Colonic mucosa (tissue), 4 donors: ENCODE results near the gene ADIPOR2. TPM values are rescaled to one million over a fixed set of nuclear protein-coding genes. Genes with fewer than 3 reads are reported as not detected.
"Not testable (repeated sequence)": the region's sequence is repeated elsewhere in the genome, so short reads cannot be mapped to it uniquely, and the experiment has no call there.

ENCODE experiments used
- DNase-seq: peaks from one replicate; pipeline ENCODE4 v3.0.0-alpha.2; 2020
- H3K27ac ChIP-seq: fragments of 200-600 bp; one replicate; pipeline ENCODE4 v1.8.0; 2021
- H3K27me3 ChIP-seq: fragments of 200-600 bp; one replicate; pipeline ENCODE4 v1.8.0; 2021
- H3K36me3 ChIP-seq: fragments of 200-600 bp; one replicate; pipeline ENCODE4 v1.8.0; 2021
- H3K4me1 ChIP-seq: fragments of 200-600 bp; one replicate; pipeline ENCODE4 v1.8.0; 2021; ENCODE audit warnings: mild to moderate bottlenecking
- H3K4me3 ChIP-seq: fragments of 200-600 bp; one replicate; pipeline ENCODE4 v1.8.0; 2021
- H3K9ac ChIP-seq, 2 donors: one replicate each; pipeline ENCODE4 v1.7.0; 2013; ENCODE audit warnings: control low read depth in 2 of 2, low read depth in 2 of 2, low read length in 2 of 2
- H3K9me3 ChIP-seq: fragments of 200-600 bp; one replicate; pipeline ENCODE4 v1.8.0; 2021
- CTCF ChIP-seq: fragments of 200-600 bp; IDR thresholded peaks from one replicate; pipeline ENCODE4 v1.8.0; 2022; ENCODE audit warnings: antibody characterized with exemption, mild to moderate bottlenecking
- intact Hi-C: fragments of 100-400 bp; cut with DNase I; formaldehyde crosslinking; loops from one replicate; pipeline ENCODE4 v1.14.1; 2022
- total RNA-seq, 2 donors: library from RNA; stranded (reverse); fragmentation: NEBNext Ultra II Directional in 1 of 2; extraction: Animal tissue kit (Norgen Biotek cat#: 25700) in 1 of 2; gene quantifications; one replicate each; pipeline ENCODE4 v1.2.1, GENCODE V29; 2021
- donor health status: healthy.
- donor health status: DM: no; HTN: no; CAD: no.
- donor health status: DM: no; HTN: no; CAD: no.

Gene ADIPOR2
- total RNA-seq, 2 donors from 2014 or later, result 68.3 to 138 TPM

- Histone ChIP-seq H3K4me3 (no peak overlapping the region), H3K36me3 (no peaks in the 10 kb centered on the region), H3K9ac (no peak overlapping the region), H3K27me3 (no peaks in the 10 kb centered on the region), H3K4me1 (no peaks in the 10 kb centered on the region), H3K27ac (peak overlapping the region; percentile 62), H3K9me3 (no peaks in the 10 kb centered on the region)
- TF ChIP-seq CTCF, result no peak
- intact Hi-C loops, result no loop called here
- DNase-seq, result no peak
Measured at GRCh38 chr12:1681493-1681807, 9.4 kb upstream of the ADIPOR2 start.

- intact Hi-C loops, result no loop called here
- Histone ChIP-seq H3K4me3 (no peak overlapping the region), H3K9ac (no peak overlapping the region), H3K27me3 (no peaks in the 10 kb centered on the region), H3K4me1 (no peaks in the 10 kb centered on the region), H3K36me3 (no peaks in the 10 kb centered on the region), H3K9me3 (no peaks in the 10 kb centered on the region), H3K27ac (no peak overlapping the region)
- no peak for DNase-seq
- TF ChIP-seq CTCF, result no peak
Measured at GRCh38 chr12:1688086-1688710, 2.7 kb upstream of the ADIPOR2 start.

DNA sequence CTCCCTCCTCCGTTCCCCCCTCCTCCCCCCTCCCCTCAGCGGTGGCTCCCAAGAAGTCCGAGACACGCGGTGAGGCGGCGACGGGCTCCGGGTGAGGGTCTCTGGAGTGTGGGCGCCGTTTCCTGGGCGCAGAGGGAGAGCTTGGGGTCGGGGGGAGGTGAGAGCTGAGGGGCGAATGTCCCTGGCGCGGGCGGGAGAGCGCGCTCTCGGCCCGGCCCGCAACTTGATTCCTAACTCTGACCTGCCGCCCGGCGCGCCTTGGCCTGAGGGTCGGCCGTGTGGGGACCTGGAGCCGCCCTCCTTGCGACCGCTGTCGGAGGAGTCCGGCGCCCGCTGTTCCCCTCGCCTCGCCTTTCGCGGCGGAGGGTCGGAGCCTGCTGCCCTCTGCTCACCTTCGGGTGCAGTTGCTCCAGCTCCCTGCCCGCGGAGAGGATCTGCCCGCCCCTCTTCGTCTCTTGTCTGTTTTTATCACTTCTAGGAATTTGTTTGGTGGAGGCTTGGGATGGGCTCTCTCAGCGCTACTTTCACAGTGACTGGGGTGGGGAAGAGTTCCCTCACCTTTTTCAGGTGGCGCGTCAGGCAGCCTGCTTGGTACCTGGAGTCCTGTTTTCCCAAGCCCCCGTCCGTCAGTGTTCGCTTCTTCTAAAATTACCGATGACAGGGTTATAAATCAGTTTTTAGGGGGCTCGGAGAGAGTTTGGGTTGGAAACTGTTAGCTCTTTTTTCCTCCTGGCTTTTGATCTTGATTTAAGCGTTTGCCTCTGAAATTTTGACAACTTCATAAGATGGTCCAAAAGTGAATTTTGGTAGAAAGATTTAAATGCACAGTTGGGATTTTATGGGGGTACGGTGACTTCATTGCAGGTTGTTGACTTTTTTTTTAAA is 495 bp downstream of the ADIPOR2 start:
- H3K27me3 ChIP-seq, result no peaks in the 10 kb centered on the region
- no peaks in the 10 kb centered on the region for H3K9me3 ChIP-seq
- peak overlapping the region; percentile 76 for H3K4me3 ChIP-seq
- intact Hi-C loops, result no loop called here
- DNase-seq, result peak; percentile 52
- peak overlapping the region; percentile 96 for H3K27ac ChIP-seq
- TF ChIP-seq CTCF, result no peak
- no peaks in the 10 kb centered on the region for H3K4me1 ChIP-seq
- no peaks in the 10 kb centered on the region for H3K36me3 ChIP-seq
- H3K9ac ChIP-seq, result peak overlapping the region; percentile 92 to 98

GRCh38 chr12:1692226-1692625 is 1.4 kb downstream of the ADIPOR2 start:
- Histone ChIP-seq H3K9me3 (no peaks in the 10 kb centered on the region), H3K27ac (no peak overlapping the region), H3K4me3 (peak overlapping the region; percentile 76), H3K36me3 (no peaks in the 10 kb centered on the region), H3K4me1 (no peaks in the 10 kb centered on the region), H3K9ac (no peak overlapping the region), H3K27me3 (no peaks in the 10 kb centered on the region)
- intact Hi-C loops, result no loop called here
- no peak for DNase-seq
- TF ChIP-seq CTCF, result no peak

GRCh38 chr12:1692895-1693610 is 2.2 kb downstream of the ADIPOR2 start:
- no peaks in the 10 kb centered on the region for H3K27me3 ChIP-seq
- H3K4me1 ChIP-seq, result no peaks in the 10 kb centered on the region
- intact Hi-C loops, result no loop called here
- H3K4me3 ChIP-seq, result no peak overlapping the region
- H3K9ac ChIP-seq, result no peak overlapping the region
- no peak for TF ChIP-seq CTCF
- no peak for DNase-seq
- no peaks in the 10 kb centered on the region for H3K36me3 ChIP-seq
- H3K27ac ChIP-seq, result no peak overlapping the region
- no peaks in the 10 kb centered on the region for H3K9me3 ChIP-seq

DNA sequence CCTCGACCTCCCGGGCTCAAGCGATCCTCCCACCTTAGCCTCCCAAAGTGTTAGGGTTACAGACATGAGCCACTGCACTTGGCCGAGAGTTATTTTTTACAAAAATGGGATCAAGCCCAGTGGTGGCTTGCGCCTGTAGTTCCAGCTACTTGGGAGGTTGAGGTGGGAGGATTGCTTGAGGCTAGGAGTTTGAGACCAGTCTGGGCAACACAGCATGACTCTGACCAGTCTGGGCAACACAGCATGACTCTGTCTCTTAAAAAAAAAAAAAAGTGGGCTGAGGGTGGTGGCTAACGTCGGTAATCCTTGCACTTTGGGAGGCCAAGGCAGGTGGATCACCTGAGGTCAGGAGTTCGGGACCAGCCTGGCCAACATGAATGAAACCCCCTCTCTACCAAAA is 4.2 kb downstream of the ADIPOR2 start:
- H3K27ac ChIP-seq, H3K9me3 ChIP-seq, H3K27me3 ChIP-seq, H3K4me1 ChIP-seq, DNase-seq, H3K9ac ChIP-seq, H3K4me3 ChIP-seq, intact Hi-C loops, H3K36me3 ChIP-seq: not testable (repeated sequence)
